ENCODE measurements around the gene NEK10. TPM values are rescaled to one million over a fixed set of nuclear protein-coding genes. Genes with fewer than 3 reads are reported as not detected.

The NEK10 gene
- polyA plus RNA-seq, 1 experiment: 3.0 TPM

DNA sequence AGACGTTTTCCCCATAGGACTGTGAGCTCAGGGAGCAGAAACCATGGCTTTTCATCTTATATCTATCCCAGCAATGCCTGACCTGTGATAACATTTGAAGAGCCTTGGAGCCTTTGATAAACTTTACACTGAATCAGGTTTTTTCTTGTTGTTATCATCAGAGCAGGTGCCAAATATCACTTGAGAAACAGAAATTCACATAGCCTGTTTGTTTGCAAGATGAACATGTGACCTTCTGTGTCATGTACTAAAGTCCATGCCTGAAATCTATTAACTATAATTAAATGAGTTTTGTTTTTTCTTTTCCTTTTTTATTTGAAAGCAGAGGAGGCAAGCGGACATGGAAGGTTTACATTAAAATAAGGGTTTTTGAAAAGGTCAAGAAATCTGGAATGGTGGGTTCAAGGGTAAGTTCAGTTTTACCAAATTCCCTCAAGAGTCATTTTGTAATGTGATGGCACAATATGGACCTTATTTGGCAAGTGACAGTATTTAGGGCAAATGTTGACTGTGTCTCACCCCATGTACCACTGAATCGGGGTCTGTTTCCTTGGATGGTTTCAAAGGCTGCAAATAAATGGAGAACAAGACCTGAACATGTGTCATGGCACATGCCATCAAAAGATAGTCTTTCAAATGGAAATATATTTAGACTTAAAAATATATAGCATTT lies 90.7 kb downstream of the NEK10 start:
- CTCF ChIA-PET: interaction anchor here (0.6 to 2.9 kb wide), 9 partner anchors 10 to 170 kb away, joined by 3 to 46 read pairs (median 4); no protein-coding TSS in a partner anchor
- TF ChIP-seq, protein P1, sequence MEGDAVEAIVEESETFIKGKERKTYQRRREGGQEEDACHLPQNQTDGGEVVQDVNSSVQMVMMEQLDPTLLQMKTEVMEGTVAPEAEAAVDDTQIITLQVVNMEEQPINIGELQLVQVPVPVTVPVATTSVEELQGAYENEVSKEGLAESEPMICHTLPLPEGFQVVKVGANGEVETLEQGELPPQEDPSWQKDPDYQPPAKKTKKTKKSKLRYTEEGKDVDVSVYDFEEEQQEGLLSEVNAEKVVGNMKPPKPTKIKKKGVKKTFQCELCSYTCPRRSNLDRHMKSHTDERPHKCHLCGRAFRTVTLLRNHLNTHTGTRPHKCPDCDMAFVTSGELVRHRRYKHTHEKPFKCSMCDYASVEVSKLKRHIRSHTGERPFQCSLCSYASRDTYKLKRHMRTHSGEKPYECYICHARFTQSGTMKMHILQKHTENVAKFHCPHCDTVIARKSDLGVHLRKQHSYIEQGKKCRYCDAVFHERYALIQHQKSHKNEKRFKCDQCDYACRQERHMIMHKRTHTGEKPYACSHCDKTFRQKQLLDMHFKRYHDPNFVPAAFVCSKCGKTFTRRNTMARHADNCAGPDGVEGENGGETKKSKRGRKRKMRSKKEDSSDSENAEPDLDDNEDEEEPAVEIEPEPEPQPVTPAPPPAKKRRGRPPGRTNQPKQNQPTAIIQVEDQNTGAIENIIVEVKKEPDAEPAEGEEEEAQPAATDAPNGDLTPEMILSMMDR (IDR thresholded peaks at IDR 0.05; ENCODE audit: low read depth, low read length): no peak
- no peak overlapping the region for H3K4me3 ChIP-seq (ENCODE audit: low read depth, low read length)
- H3K27ac ChIP-seq (ENCODE audit: low read depth, low read length): no peak overlapping the region
- no peak for DNase-seq (ENCODE audit: low read depth, low spot score)
- POLR2A ChIA-PET: no interaction called here
- H3K9me3 ChIP-seq (ENCODE audit: control insufficient read depth, insufficient read depth, low read length): no peaks in the 10 kb centered on the region
- no peaks in the 10 kb centered on the region for H3K27me3 ChIP-seq (ENCODE audit: control insufficient read depth, insufficient read depth, low read length)

DNA sequence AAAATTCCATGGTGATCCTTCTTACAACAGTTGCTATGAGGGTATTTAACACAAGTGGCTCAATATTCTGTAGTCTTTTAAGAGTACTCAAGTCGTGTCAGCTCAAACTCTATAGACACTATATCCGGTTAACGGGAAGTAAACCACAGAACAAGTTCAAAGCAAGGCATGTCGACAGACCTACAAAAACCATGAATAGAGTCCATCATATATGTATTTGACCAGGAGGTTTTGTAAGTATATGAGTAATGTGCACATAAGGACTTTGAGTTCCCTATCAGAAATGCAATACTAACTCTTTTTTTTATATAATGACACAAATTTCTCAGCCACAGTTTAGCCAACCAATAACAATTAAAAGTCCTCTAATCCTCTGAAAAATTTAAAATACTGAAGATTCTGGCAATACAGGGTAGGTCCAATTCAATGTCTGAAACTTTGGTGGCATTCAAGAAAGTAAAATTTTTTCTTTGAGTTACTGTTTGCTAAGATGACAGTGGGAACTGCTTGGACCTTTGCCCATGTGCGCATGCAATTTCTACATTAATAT lies 93.7 kb downstream of the NEK10 start:
- Histone ChIP-seq H3K27ac (ENCODE audit: low read depth, low read length) (no peak overlapping the region), H3K4me3 (ENCODE audit: low read depth, low read length) (no peak overlapping the region), H3K27me3 (ENCODE audit: control insufficient read depth, insufficient read depth, low read length) (no peaks in the 10 kb centered on the region), H3K9me3 (ENCODE audit: control insufficient read depth, insufficient read depth, low read length) (no peaks in the 10 kb centered on the region)
- TF ChIP-seq, protein P1 (IDR thresholded peaks at IDR 0.05; ENCODE audit: low read depth, low read length): no peak
- CTCF ChIA-PET: no interaction called here
- POLR2A ChIA-PET: no interaction called here
- DNase-seq (ENCODE audit: low read depth, low spot score): no peak

DNA sequence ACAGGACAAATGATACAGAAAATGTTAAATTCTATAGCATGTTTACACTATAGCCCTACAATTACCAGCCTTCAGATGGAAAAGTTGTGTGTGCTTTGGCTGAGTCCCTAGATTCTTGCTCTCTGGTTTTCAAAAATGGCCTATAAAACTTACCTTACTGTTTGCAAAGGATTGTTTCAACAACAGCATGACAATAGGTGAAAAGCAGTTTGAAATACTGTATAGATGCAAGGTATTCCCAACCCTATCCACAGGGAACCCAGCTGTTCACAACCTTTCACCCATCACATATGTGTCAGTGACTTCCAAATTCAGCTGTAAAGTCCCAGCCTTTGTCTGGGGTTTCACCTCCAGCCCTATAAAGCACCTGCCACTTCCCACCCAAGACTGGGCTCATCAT lies 97.3 kb downstream of the NEK10 start:
- DNase-seq (ENCODE audit: low read depth, low spot score): no peak
- TF ChIP-seq, protein P1 (IDR thresholded peaks at IDR 0.05; ENCODE audit: low read depth, low read length): no peak
- Histone ChIP-seq H3K27ac (ENCODE audit: low read depth, low read length) (no peak overlapping the region), H3K27me3 (ENCODE audit: control insufficient read depth, insufficient read depth, low read length) (no peaks in the 10 kb centered on the region), H3K4me3 (ENCODE audit: low read depth, low read length) (no peak overlapping the region), H3K9me3 (ENCODE audit: control insufficient read depth, insufficient read depth, low read length) (no peaks in the 10 kb centered on the region)
- ChIA-PET CTCF (no interaction called here), POLR2A (no interaction called here)

DNA sequence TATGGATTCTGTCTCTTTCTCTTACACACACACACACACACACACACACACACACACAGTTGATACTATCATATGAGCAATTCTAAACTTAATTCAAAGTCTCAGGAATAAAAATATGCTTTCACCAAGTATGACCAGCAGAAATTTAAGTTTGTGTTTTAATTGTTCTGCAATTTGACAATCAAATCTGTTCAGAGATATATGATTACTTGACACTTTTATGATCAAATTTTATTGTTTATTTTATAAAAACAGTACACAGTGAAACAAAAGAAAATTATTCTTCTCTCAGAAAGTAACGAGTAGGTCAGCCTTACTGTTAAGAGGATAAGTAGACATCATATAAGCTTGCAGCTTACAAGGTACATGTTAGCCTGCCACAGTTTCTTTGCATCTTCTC lies 114.3 kb downstream of the NEK10 start:
- ChIA-PET CTCF (interaction anchor here (0.7 to 3.8 kb wide), 4 partner anchors 56 to 123 kb away, joined by 3 to 202 read pairs (median 4); no protein-coding TSS in a partner anchor), POLR2A (no interaction called here)
- DNase-seq (ENCODE audit: low read depth, low spot score): no peak
- no peak overlapping the region for H3K27ac ChIP-seq (ENCODE audit: low read depth, low read length)
- H3K4me3 ChIP-seq (ENCODE audit: low read depth, low read length): no peak overlapping the region
- H3K9me3 ChIP-seq (ENCODE audit: control insufficient read depth, insufficient read depth, low read length): no peaks in the 10 kb centered on the region
- H3K27me3 ChIP-seq (ENCODE audit: control insufficient read depth, insufficient read depth, low read length): no peaks in the 10 kb centered on the region
- TF ChIP-seq, protein P1 (IDR thresholded peaks at IDR 0.05; ENCODE audit: low read depth, low read length): no peak

DNA sequence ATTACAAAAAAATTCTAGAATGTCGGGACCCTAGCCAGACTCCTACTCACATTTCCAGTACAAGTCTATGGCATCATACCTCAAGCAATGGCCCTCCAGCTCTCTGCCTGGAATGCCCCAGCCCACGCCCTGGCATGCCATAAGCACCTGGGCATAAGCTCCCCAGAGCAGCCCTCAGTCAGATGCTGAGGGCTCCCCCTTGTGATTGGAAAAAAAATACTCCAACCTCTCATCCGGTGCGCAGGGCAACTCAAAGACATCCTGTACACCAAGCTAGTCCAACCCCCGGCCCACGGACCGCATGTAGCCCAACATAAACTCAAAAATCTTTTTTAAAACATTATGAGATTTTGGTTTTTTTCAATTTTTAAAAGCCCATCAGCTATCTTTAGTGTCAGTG lies 115.4 kb downstream of the NEK10 start:
- H3K9me3 ChIP-seq (ENCODE audit: control insufficient read depth, insufficient read depth, low read length): no peaks in the 10 kb centered on the region
- ChIA-PET CTCF (interaction anchor here (0.5 to 3.8 kb wide), 37 partner anchors 11 to 1392 kb away, joined by 3 to 202 read pairs (median 4); no protein-coding TSS in a partner anchor), POLR2A (no interaction called here)
- TF ChIP-seq, protein P1 (IDR thresholded peaks at IDR 0.05; ENCODE audit: low read depth, low read length): peak; percentile 60
- no peak for DNase-seq (ENCODE audit: low read depth, low spot score)
- no peak overlapping the region for H3K4me3 ChIP-seq (ENCODE audit: low read depth, low read length)
- H3K27me3 ChIP-seq (ENCODE audit: control insufficient read depth, insufficient read depth, low read length): no peaks in the 10 kb centered on the region
- H3K27ac ChIP-seq (ENCODE audit: low read depth, low read length): no peak overlapping the region

Data from AG04450 (cell line).